HG03521 (cell line): Measurements from ENCODE around the gene SMCO1.
"Not testable (repeated sequence)": the region's sequence is repeated elsewhere in the genome, so short reads cannot be mapped to it uniquely, and the experiment has no call there.

Experiments
- ATAC-seq: cut with Tn5 transposase; IDR thresholded peaks from one replicate; pipeline ENCODE4 v1.9.1; 2021; ENCODE audit warnings: mild to moderate bottlenecking, moderate library complexity; ENCODE audit not compliant: unreplicated experiment

SMCO1 gene

GRCh38 chr3:196496183-196496582 is 19.0 kb downstream of the SMCO1 start:
- no peak for ATAC-seq

GRCh38 chr3:196493292-196493691 is 21.9 kb downstream of the SMCO1 start:
- no peak for ATAC-seq

- no peak for ATAC-seq
These were observed 23.1 kb downstream of the SMCO1 start for GRCh38 chr3:196492080-196492479.

GRCh38 chr3:196489747-196490146 is 25.4 kb downstream of the SMCO1 start:
- no peak for ATAC-seq

GRCh38 chr3:196486263-196486662 is 28.9 kb downstream of the SMCO1 start:
- ATAC-seq: no peak

- ATAC-seq: no peak
These were observed 37.5 kb downstream of the SMCO1 start for GRCh38 chr3:196477678-196478077.

- ATAC-seq: no peak
These were observed 42.9 kb downstream of the SMCO1 start for GRCh38 chr3:196472286-196472685.

GRCh38 chr3:196471551-196471950 is 43.6 kb downstream of the SMCO1 start:
- ATAC-seq: no peak

GRCh38 chr3:196470182-196470581 is 45.0 kb downstream of the SMCO1 start:
- ATAC-seq: not testable (repeated sequence)

GRCh38 chr3:196463804-196464203 is 51.3 kb downstream of the SMCO1 start:
- ATAC-seq: no peak

- ATAC-seq: no peak
These were observed 51.7 kb downstream of the SMCO1 start for GRCh38 chr3:196463478-196463756.

GRCh38 chr3:196462680-196463477 is 52.3 kb downstream of the SMCO1 start:
- ATAC-seq: not testable (repeated sequence)

GRCh38 chr3:196458063-196458462 is 57.1 kb downstream of the SMCO1 start:
- ATAC-seq: no peak

- ATAC-seq: not testable (repeated sequence)
These were observed 57.7 kb downstream of the SMCO1 start for GRCh38 chr3:196457470-196457869.
